Activated CD8-positive, alpha-beta memory T cell treated with anti-CD3 and anti-CD28 coated beads for 48 hours (primary cell): ENCODE results near the gene NTMT2.
"Not testable (repeated sequence)": the region's sequence is repeated elsewhere in the genome, so short reads cannot be mapped to it uniquely, and the experiment has no call there.

ENCODE experiments used
- DNase-seq, 3 experiments: peaks; one replicate each; pipeline ENCODE4 v3.0.0-alpha.2; 2020; ENCODE audit warnings: low read depth in 2 of 3, low spot score in 2 of 3

The NTMT2 gene

GRCh38 chr1:170156594-170156993 is 10.8 kb downstream of the NTMT2 start:
- DNase-seq: no peak

GRCh38 chr1:170157820-170158219 is 12.1 kb downstream of the NTMT2 start:
- DNase-seq: no peak

DNA sequence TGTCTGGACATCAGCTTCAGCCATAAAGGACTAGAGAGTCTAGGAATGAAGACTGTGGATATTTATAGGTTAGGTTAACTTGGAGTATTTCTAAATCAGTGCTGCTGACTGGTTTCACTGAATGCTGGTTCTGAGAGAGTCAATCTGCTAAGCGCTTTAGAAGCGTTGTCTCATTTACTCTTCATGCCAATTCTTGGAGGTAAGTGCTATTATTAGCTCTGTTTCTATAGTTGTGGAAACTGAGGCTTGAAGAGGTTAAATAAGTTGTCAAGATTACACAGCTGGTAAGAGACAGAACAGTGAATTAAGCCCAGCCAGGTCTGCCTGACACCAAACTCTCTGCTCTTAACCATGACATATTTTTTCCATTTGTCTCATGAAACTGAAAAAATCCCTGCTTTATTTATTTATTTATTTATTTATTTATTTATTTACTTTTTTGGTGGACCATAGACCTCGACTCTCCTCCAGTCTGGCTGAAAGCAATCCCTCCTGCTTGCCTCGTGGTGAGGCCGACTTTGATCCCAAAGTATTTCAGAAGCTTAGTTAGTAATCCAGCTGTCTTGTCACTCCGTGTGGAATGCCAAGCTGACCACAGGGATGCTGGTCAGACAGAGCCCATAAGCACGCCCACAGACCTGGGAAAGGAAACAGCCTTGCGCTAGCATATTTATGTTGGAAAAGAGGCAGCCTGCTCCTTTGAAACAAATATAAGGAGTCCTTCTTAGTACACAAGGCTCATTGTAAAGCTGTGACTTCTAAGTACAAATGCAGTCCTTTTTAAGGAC is 16.9 kb downstream of the NTMT2 start:
- no peak for DNase-seq

DNA sequence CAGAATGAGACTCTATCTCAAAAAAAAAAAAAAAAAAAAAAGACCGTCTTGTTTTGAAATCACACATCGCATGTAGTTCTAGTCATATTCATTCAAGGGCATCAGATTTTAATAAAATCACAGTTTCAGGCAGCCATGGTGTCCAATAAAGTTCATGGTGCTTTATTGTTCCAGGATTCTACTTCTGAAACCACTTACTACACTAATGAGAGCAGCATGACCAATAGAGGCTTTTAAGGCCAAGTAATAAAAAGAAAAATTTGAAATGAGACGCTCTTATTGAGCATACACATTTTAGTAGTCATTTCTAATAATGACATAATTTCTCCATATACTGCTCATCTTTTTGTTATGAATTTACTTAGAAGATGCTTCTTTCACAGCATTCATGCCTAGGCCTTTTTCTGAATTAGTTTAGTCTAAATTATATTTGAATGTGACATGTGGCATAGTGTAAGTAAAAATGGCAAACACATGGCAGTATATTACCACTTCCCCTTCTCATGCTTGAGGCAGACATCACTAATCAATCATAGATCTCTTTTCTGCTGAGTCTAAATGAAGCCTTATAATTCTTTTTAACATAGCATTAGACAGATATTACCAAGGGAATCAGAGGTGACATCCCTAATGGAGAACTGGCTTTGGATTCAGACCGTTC is 18.5 kb downstream of the NTMT2 start:
- no peak for DNase-seq

GRCh38 chr1:170166518-170167180 is 20.9 kb downstream of the NTMT2 start:
- no peak for DNase-seq

DNA sequence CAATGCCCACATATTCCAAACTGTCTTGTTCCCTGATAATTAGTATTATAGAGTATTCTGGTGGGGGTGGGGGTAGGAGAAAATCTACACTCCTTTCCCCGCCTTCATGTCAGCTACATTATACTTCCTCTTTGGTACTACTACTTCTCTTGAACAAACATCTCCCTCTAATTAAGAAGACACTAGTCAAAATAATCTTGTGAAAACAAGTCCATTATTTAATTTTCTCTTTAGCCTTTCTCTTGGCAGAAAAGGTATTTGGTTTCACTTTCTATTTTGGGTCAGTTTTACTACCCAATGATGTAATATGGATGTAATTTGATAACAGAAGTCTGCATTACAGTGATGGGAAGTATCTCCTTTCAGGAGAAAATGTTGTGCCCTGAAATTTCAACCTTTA is 22.5 kb downstream of the NTMT2 start:
- no peak for DNase-seq

DNA sequence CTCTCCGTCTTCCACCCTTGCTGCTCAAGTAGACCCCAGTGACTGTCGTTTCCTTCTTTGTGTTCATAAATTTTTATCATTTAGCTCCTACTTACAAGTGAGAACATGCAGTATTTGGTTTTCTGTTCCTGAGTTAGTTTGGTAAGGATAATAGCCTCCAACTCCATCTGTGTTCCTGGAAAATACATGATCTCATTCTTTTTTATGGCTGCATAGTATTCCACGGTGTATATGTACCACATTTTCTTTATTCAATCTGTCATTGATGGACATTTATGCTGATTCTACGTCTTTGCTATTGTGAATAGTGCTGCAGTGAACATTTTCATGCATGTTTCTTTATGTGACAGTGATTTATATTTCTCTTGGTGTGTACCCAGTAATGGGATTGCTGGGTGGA is 24.8 kb downstream of the NTMT2 start:
- not testable (repeated sequence) for DNase-seq

GRCh38 chr1:170174395-170174794 is 28.6 kb downstream of the NTMT2 start:
- DNase-seq: no peak

DNA sequence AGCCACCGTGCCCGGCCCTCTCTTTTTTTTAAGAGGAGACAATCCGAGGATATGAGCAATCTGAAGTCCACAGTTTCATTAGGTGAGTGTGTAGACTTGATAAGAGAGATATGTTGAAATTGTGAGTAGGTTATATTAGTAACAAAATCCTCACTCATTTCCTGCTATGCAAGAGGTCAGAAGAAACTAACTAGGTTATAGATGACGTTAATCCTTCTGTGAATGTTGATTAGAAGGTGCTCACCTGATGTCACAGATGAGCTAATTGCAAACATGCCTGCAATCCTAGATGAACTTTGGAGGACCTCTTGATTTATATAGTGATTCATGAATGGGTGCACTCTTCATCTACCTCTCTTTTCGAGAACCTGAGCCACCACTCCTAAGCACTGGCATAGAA is 29.3 kb downstream of the NTMT2 start:
- DNase-seq: no peak

DNA sequence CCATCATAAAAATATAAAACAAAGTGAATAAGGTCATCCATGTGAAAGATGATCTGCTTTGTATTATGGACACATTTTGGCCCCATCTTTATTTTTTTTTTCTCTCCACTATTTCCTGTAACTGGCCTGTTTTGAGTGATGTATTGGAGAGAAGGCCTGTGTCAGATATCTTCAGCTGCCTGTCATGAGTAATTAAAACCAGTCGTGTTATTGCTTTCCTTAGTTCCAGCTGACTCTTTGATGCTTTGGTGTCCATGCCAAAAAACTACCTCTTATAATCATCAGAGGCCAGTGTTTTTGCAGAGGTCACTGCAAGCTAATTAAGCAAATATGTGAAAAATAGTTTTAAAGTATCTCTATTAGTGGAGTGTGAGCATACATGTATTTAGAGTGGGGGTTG is 29.7 kb downstream of the NTMT2 start:
- DNase-seq: no peak

GRCh38 chr1:170176772-170177171 is 31.0 kb downstream of the NTMT2 start:
- DNase-seq: no peak

DNA sequence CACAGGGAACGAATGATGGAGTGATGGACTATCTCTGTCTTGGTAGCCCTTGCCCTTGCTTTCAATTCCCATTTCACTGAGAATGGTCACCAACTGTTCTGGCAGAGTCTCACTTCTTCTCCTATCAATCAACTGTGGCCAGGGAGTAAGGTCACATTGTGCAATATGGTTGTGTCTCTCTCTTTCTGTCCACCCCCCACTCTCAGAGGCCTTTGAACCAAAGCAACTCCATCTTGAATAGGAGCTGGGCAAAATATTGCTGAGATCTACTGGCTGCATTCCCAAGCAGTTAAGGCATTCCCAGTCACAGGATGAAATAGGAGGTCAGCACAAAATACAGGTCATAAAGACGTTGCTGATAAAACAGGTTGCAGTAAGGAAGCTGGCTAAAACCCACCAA is 36.7 kb downstream of the NTMT2 start:
- no peak for DNase-seq

GRCh38 chr1:170192546-170192945 is 46.8 kb downstream of the NTMT2 start:
- DNase-seq: no peak

- no peak for DNase-seq
These were observed 48.7 kb downstream of the NTMT2 start for GRCh38 chr1:170194451-170194850.

DNA sequence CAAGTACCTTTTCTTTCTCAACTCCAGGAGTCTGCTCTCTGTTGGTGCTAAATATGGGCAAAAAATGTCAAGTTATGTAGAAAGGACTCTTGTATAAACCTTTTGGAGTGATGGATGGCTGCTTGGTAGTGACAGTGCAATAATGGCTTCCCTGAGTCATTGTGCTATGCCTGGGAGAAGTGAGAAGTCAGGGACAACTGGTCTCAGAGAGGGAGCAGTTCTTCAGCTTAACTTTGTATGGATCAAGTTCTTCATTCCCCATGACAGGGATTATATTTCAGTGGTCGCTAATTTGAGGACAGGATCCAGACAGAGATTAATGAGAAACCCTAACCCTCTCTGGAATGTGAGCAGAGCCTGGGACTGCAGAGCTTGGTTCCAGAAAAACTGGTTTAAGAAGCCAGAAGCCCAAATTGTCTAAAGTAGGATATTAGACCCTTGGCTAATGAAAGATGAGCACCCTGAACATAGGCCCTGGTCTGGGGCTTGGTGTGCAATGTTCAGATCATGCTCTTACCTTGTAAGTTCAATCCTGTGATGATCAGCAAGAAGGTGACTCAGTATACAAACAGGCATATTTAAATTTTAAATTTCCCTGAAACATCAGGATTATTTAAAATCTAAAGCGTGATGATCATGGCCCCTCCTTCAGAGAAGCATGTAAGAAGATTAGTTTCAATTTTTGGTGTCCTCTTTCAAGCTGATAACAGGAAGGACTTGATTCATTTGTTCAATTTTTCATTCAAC is 50.9 kb downstream of the NTMT2 start:
- DNase-seq: no peak

DNA sequence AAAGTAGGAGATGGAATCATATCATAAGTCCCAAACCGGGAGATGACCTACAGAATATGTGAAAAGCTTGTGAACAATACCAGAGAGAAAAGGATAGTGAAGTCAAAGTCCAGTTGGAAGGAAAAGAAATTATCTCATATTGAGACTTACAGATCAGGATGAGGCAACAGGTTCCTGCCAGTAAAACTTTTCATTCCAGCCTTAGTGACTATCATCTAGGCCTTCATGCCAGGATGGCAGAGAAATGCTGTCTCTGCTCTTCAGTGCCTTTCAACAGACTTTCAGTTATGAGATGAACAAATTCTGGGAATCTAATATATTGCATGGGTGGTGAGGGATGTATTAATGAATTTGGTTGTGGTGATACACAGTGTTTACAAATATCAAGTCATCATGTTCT is 52.3 kb downstream of the NTMT2 start:
- DNase-seq: no peak

- no peak for DNase-seq
These were observed 52.8 kb downstream of the NTMT2 start for GRCh38 chr1:170198584-170198983.

GRCh38 chr1:170200161-170200560 is 54.4 kb downstream of the NTMT2 start:
- DNase-seq: no peak

DNA sequence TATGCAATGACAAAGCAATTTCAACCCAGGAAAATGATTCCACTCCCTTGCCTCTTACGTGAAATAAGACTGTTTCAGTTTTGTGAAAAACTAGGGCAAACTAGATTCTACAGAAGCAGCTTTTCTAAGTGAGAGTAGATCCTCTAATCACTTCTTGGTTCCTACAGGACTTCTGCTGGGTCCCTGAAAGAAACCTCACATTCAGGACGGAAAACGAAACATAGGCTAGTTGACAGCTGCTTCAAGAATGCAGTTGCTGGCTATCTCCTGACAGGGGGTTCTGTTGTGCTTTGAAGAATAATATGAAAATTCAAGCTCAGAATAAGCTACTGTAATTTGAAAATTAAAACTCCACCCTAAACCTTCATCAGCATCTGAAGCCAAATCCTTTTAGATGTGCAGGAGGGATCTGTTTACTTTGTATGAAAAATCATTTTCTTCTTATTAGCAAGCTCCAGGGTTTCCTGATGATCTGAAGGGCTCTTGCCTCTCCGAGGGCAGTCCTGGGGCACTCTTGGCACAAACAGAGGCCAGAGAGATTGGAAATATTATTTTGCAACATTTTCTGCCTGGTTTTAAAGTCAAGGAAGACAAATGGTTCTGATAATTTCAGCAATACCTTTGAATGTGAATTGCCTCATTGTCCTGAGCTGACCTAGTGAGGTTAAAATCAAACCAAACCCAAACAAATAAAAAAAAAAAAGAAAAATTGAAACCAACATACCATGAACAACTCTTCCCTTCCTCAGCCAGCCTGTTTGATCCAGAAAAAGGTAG is 55.0 kb downstream of the NTMT2 start:
- no peak for DNase-seq

GRCh38 chr1:170203693-170204092 is 57.9 kb downstream of the NTMT2 start:
- no peak for DNase-seq

DNA sequence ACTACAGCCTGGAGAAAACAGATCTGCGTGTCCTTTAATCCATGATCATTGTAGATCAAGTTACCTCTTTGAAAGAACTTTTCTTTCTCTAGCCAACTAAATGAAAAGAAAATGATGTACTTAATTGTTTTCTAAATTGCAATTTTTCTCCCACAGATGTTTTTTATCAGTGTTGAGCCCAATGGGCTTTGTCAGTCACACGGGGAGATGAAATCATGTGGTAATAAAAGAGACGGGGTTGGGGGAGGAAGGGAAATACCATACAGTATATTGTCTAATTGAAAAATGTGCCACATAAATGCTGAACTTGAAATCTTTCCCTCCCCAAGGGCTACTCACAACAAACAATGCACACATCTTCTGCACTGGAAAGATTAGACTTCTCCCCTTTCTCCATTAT is 58.4 kb downstream of the NTMT2 start:
- no peak for DNase-seq
